DND-41 (cell line): Measurements from ENCODE around the gene MYO1D.

Experiments
- CTCF ChIP-seq: IDR thresholded peaks from 2 replicates; pipeline ENCODE4 v1.5.1; 2012; ENCODE audit warnings: borderline replicate concordance, low read length, moderate library complexity, mild to moderate bottlenecking; ENCODE audit not compliant: poor library complexity, severe bottlenecking; ENCODE audit errors: extremely low read depth
- EZH2 ChIP-seq: IDR thresholded peaks from 3 replicates; pipeline ENCODE4 v1.6.1; 2012; ENCODE audit warnings: borderline replicate concordance, low read depth, mild to moderate bottlenecking, moderate library complexity, low read length, inconsistent platforms; ENCODE audit not compliant: severe bottlenecking

GRCh38 chr17:32590974-32591373, 285.9 kb downstream of the MYO1D start:
- no peak for TF ChIP-seq CTCF
- no peak for TF ChIP-seq EZH2
